Gastrocnemius medialis (tissue), 4 donors: ENCODE measurements around the gene FAM114A1. TPM values are rescaled to one million over a fixed set of nuclear protein-coding genes. Genes with fewer than 3 reads are reported as not detected.
"Not testable (repeated sequence)": the region's sequence is repeated elsewhere in the genome, so short reads cannot be mapped to it uniquely, and the experiment has no call there.

ENCODE experiments used
- ATAC-seq, 2 donors: fragments of 150-250 bp; one replicate each; pipeline ENCODE4 v1.9.1; 2016
- DNase-seq, 2 donors: peaks; one replicate each; pipeline ENCODE4 v3.0.0-alpha.2; 2019
- H3K27ac ChIP-seq, 4 donors: fragments of 200-600 bp; sonication (generic); 1 replicate in 1 of 4; 2 replicates in 3 of 4; pipeline ENCODE4 v1.5.1; 2016 to 2018; ENCODE audit warnings: mild to moderate bottlenecking in 2 of 4, moderate library complexity in 1 of 4
- H3K27me3 ChIP-seq, 3 donors: fragments of 200-600 bp; sonication (generic) in 2 of 3; 1 replicate in 1 of 3; 2 replicates in 2 of 3; pipeline versions ENCODE4 v1.5.1 to v1.6.0; 2016 to 2019; ENCODE audit warnings: mild to moderate bottlenecking in 1 of 3, moderate library complexity in 1 of 3
- H3K36me3 ChIP-seq, 2 donors: fragments of 200-600 bp; sonication (generic) in 1 of 2; one replicate each; pipeline ENCODE4 v1.5.1; 2017 to 2018
- H3K4me1 ChIP-seq, 2 donors: fragments of 200-600 bp; sonication (generic) in 1 of 2; one replicate each; pipeline ENCODE4 v1.5.1; 2016 to 2017; ENCODE audit warnings: mild to moderate bottlenecking in 2 of 2
- H3K4me3 ChIP-seq, 4 donors: fragments of 200-600 bp; sonication (generic) in 3 of 4; 1 replicate in 1 of 4; 2 replicates in 3 of 4; pipeline ENCODE4 v1.5.1; 2016 to 2019; ENCODE audit warnings: mild to moderate bottlenecking in 2 of 4
- H3K9me3 ChIP-seq, 3 donors: fragments of 200-600 bp; sonication (generic) in 2 of 3; 1 replicate in 1 of 3; 2 replicates in 2 of 3; pipeline ENCODE4 v1.5.1; 2016 to 2019
- CTCF ChIP-seq, 5 experiments: fragments of 450-650 bp in 3 of 5; fragments of 200-600 bp in 2 of 5; sonication (generic) in 2 of 5; IDR thresholded peaks in 4 of 5; conservative IDR thresholded peaks in 1 of 5; 1 replicate in 4 of 5; 2 replicates in 1 of 5; pipeline ENCODE4 v1.5.1; 2016 to 2019; ENCODE audit warnings: antibody characterized with exemption in 5 of 5, mild to moderate bottlenecking in 3 of 5, moderate library complexity in 3 of 5
- POLR2A ChIP-seq, 2 donors: fragments of 450-650 bp; IDR thresholded peaks; one replicate each; pipeline ENCODE4 v1.6.1; 2017; ENCODE audit warnings: antibody characterized with exemption in 2 of 2, mild to moderate bottlenecking in 2 of 2, moderate library complexity in 2 of 2
- in situ Hi-C, 4 donors: fragments of 200-750 bp; cut with MboI; loops; one replicate each; pipeline versions ENCODE4 v1.15.0 to v1.8.0; 2017; ENCODE audit warnings: low sequenced_read_pairs in 4 of 4
- intact Hi-C: fragments of 100-400 bp; cut with DNase I; formaldehyde crosslinking; loops from one replicate; pipeline ENCODE4 v1.15.1; 2023; ENCODE audit warnings: low total_unique reads
- total RNA-seq, 4 donors: library from RNA; depleted of rRNA; stranded (reverse); fragments of >200 nt; gene quantifications; one replicate each; pipeline versions ENCODE4 v1.1.0 to v1.2.3, GENCODE V29; 2016

FAM114A1 gene
- total RNA-seq, 4 donors from 2014 or later: 23.2 to 47.5 (median 27.4) TPM

GRCh38 chr4:38940476-38940875, 72.9 kb downstream of the FAM114A1 start:
- no peak for TF ChIP-seq CTCF (IDR thresholded peaks at IDR 0.05 in 4 of 5, conservative IDR thresholded peaks at IDR 0.05 in 1 of 5)
- TF ChIP-seq POLR2A (IDR thresholded peaks at IDR 0.05): no peak
- ATAC-seq (no peak), DNase-seq (no peak)
- H3K9me3 ChIP-seq: no peaks in the 10 kb centered on the region
- H3K27me3 ChIP-seq: no peaks in the 10 kb centered on the region
- peaks cover 7 to 10% of the 10 kb centered on the region in 2 donors for H3K4me1 ChIP-seq
- in situ Hi-C loops: no loop called here
- H3K36me3 ChIP-seq: no peaks in the 10 kb centered on the region
- H3K4me3 ChIP-seq: no peak overlapping the region
- intact Hi-C loops: no loop called here
- no peak overlapping the region for H3K27ac ChIP-seq

- H3K27ac ChIP-seq: peak overlapping the region in 3 of 4 donors; percentile 30 to 50 (median 50)
- H3K4me1 ChIP-seq: peaks cover 7 to 10% of the 10 kb centered on the region in 2 donors
- ATAC-seq, H3K9me3 ChIP-seq, H3K27me3 ChIP-seq, intact Hi-C loops, H3K4me3 ChIP-seq, H3K36me3 ChIP-seq, in situ Hi-C loops: not testable (repeated sequence)
- peak in 1 of 2 donors; percentile 3 for DNase-seq
Observed at GRCh38 chr4:38941906-38942305, 74.3 kb downstream of the FAM114A1 start.

GRCh38 chr4:38943343-38943742, 75.7 kb downstream of the FAM114A1 start:
- Histone ChIP-seq H3K27ac (no peak overlapping the region), H3K27me3 (no peaks in the 10 kb centered on the region), H3K4me3 (no peak overlapping the region), H3K36me3 (no peaks in the 10 kb centered on the region), H3K9me3 (no peaks in the 10 kb centered on the region), H3K4me1 (peaks cover 8 to 10% of the 10 kb centered on the region in 2 donors)
- ATAC-seq: peak; percentile 79 to 91
- peak; percentile 45 to 57 for DNase-seq
- intact Hi-C loops (no loop called here), in situ Hi-C loops (no loop called here)
- no peak for TF ChIP-seq CTCF (IDR thresholded peaks at IDR 0.05 in 4 of 5, conservative IDR thresholded peaks at IDR 0.05 in 1 of 5)
- no peak for TF ChIP-seq POLR2A (IDR thresholded peaks at IDR 0.05)

GRCh38 chr4:38944440-38944839, 76.8 kb downstream of the FAM114A1 start:
- Histone ChIP-seq H3K27ac (no peak overlapping the region), H3K36me3 (no peaks in the 10 kb centered on the region), H3K9me3 (no peaks in the 10 kb centered on the region), H3K4me1 (peaks cover 10% of the 10 kb centered on the region in 2 donors), H3K4me3 (no peak overlapping the region), H3K27me3 (no peaks in the 10 kb centered on the region)
- TF ChIP-seq POLR2A (IDR thresholded peaks at IDR 0.05) (no peak), CTCF (IDR thresholded peaks at IDR 0.05 in 4 of 5, conservative IDR thresholded peaks at IDR 0.05 in 1 of 5) (no peak)
- ATAC-seq (no peak), DNase-seq (no peak)
- intact Hi-C loops: no loop called here
- in situ Hi-C loops: no loop called here

- no peak for TF ChIP-seq POLR2A (IDR thresholded peaks at IDR 0.05)
- no peak for TF ChIP-seq CTCF (IDR thresholded peaks at IDR 0.05 in 4 of 5, conservative IDR thresholded peaks at IDR 0.05 in 1 of 5)
- H3K27me3 ChIP-seq: no peaks in the 10 kb centered on the region
- H3K9me3 ChIP-seq: no peaks in the 10 kb centered on the region
- no peak overlapping the region for H3K4me3 ChIP-seq
- in situ Hi-C loops (no loop called here), intact Hi-C loops (loop anchor here (5.0 kb wide), 1 partner anchor 95 kb away; no protein-coding TSS in a partner anchor)
- H3K27ac ChIP-seq: no peak overlapping the region
- H3K4me1 ChIP-seq: peaks cover 5 to 6% of the 10 kb centered on the region in 2 donors
- no peak for DNase-seq
- H3K36me3 ChIP-seq: no peaks in the 10 kb centered on the region
- ATAC-seq: no peak
Observed at GRCh38 chr4:38946919-38947318, 79.3 kb downstream of the FAM114A1 start.
